PC-9 (cell line): ENCODE measurements around the gene DNAI2. TPM values are rescaled to one million over a fixed set of nuclear protein-coding genes. Genes with fewer than 3 reads are reported as not detected.

ENCODE experiments used
- BruUV-seq: library from RNA; stranded (reverse); fragments of 400-500 nt; replicated peaks from 2 replicates; lab custom pipeline; 2021; lab: Mats Ljungman, UMichigan
- CTCF ChIA-PET: fragments of 300-600 bp; sonication (Branson Sonifier 250); formaldehyde crosslinking; loops from one replicate; lab custom pipeline; 2022; ENCODE audit warnings: antibody characterized with exemption; lab: Charles Lee
- POLR2A ChIA-PET: fragments of 300-600 bp; sonication (Branson Sonifier 250); formaldehyde crosslinking; loops from one replicate; lab custom pipeline; 2022; ENCODE audit warnings: antibody characterized with exemption; ENCODE audit not compliant: unreplicated experiment; lab: Charles Lee
- DNase-seq, 2 experiments: peaks; one replicate each; pipeline versions ENCODE4 v3.0.0 to v3.0.0-alpha.2; 2015 to 2022; ENCODE audit warnings: mixed read lengths in 1 of 2
- H2AFZ ChIP-seq: fragments of 200-600 bp; sonication (generic); 2 replicates; pipeline ENCODE4 v1.8.1; 2017; ENCODE audit warnings: antibody characterized with exemption
- H3F3A ChIP-seq: fragments of 200-600 bp; sonication (generic); 2 replicates; pipeline ENCODE4 v1.8.1; 2017; ENCODE audit warnings: antibody characterized with exemption, mild to moderate bottlenecking, low read depth; ENCODE audit not compliant: insufficient read depth
- H3K27ac ChIP-seq: fragments of 200-600 bp; sonication (generic); 2 replicates; pipeline ENCODE4 v1.6.1; 2016; ENCODE audit warnings: mixed run types
- H3K27me3 ChIP-seq: fragments of 200-600 bp; sonication (generic); 2 replicates; pipeline ENCODE4 v1.6.1; 2016; ENCODE audit warnings: low read depth, mixed run types; ENCODE audit not compliant: insufficient read depth
- H3K36me3 ChIP-seq: fragments of 200-600 bp; sonication (generic); 2 replicates; pipeline ENCODE4 v1.6.1; 2016; ENCODE audit warnings: low read depth, mixed run types
- H3K4me1 ChIP-seq: fragments of 200-600 bp; sonication (generic); replicated peaks from 2 replicates; pipeline ENCODE4 v1.6.1; 2016; ENCODE audit warnings: mixed run types; ENCODE audit not compliant: insufficient read depth
- H3K4me2 ChIP-seq: fragments of 200-600 bp; sonication (generic); 2 replicates; pipeline ENCODE4 v1.6.1; 2017; ENCODE audit warnings: mixed run types
- H3K4me3 ChIP-seq: fragments of 200-600 bp; sonication (generic); 2 replicates; pipeline ENCODE4 v1.6.1; 2016; ENCODE audit warnings: mixed run types
- H3K79me2 ChIP-seq: fragments of 200-600 bp; sonication (generic); 2 replicates; pipeline ENCODE4 v1.6.1; 2017; ENCODE audit warnings: low read depth, mixed run types
- H3K9me2 ChIP-seq: fragments of 200-600 bp; sonication (generic); 2 replicates; pipeline ENCODE4 v1.8.1; 2017; ENCODE audit warnings: mild to moderate bottlenecking; ENCODE audit not compliant: insufficient read depth
- H3K9me3 ChIP-seq: fragments of 200-600 bp; sonication (generic); 2 replicates; pipeline ENCODE4 v1.8.1; 2016; ENCODE audit warnings: low read depth; ENCODE audit not compliant: insufficient read depth
- H4K20me1 ChIP-seq: fragments of 200-600 bp; sonication (generic); 2 replicates; pipeline ENCODE4 v1.8.1; 2017; ENCODE audit not compliant: insufficient read depth
- CTCF ChIP-seq: fragments of 200-600 bp; sonication (generic); conservative IDR thresholded peaks from 2 replicates; pipeline ENCODE4 v1.6.1; 2017; ENCODE audit warnings: mixed run types, antibody characterized with exemption, mild to moderate bottlenecking, moderate library complexity
- EZH2 ChIP-seq: fragments of 200-600 bp; sonication (generic); IDR thresholded peaks from 2 replicates; pipeline ENCODE4 v1.8.0; 2017; ENCODE audit warnings: antibody characterized with exemption, low read depth
- intact Hi-C: fragments of 100-400 bp; cut with micrococcal nuclease; formaldehyde crosslinking; loops from one replicate; pipeline ENCODE4 v1.10.0; 2022; ENCODE audit not compliant: unreplicated experiment
- total RNA-seq: library from RNA; stranded (reverse); gene quantifications from 2 replicates; pipeline ENCODE4 v1.2.3, GENCODE V29; 2021

The DNAI2 gene
- total RNA-seq, 1 experiment from 2014 or later, result not detected

GRCh38 chr17:74340470-74341023 is 66.5 kb downstream of the DNAI2 start:
- no peak for DNase-seq
- Histone ChIP-seq H3K36me3 (no peaks in the 10 kb centered on the region), H3K27me3 (peaks cover 97% of the 10 kb centered on the region), H3K9me2 (no peaks in the 10 kb centered on the region), H4K20me1 (no peaks in the 10 kb centered on the region), H3F3A (no peaks in the 10 kb centered on the region), H3K4me3 (no peak overlapping the region), H3K27ac (no peak overlapping the region), H3K4me1 (no peaks in the 10 kb centered on the region), H3K4me2 (no peak overlapping the region), H3K9me3 (no peaks in the 10 kb centered on the region), H2AFZ (no peak overlapping the region), H3K79me2 (no peaks in the 10 kb centered on the region)
- TF ChIP-seq EZH2, result no peak
- no peak for TF ChIP-seq CTCF
- no TSS peak for BruUV-seq
- intact Hi-C loops, result no loop called here
- ChIA-PET CTCF (no interaction called here), POLR2A (no interaction called here)

DNA sequence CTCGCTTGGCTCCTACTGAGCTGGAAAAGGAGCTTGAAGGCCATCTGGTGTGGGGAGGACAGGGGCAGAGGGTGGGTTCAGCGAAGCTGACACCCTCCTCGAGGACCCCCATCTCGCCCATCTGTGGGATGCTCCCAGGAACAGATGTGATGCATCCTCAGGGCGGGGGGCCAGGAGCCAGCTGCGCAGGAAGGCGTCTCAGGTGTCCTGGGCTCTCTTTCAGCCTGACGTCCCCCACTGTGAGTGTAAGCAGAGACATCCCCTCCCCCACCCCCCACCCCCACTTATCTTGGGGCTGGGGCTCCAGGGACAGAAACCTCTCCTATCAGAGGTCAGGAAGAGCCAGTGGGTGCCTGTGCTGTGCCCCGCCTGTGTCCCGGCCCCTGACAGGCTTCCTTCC is 68.2 kb downstream of the DNAI2 start:
- ChIA-PET CTCF (no interaction called here), POLR2A (no interaction called here)
- Histone ChIP-seq H3K9me3 (no peaks in the 10 kb centered on the region), H3K27ac (no peak overlapping the region), H3K4me2 (no peak overlapping the region), H3K36me3 (no peaks in the 10 kb centered on the region), H3K4me3 (no peak overlapping the region), H3K27me3 (peaks cover 98% of the 10 kb centered on the region), H3K9me2 (no peaks in the 10 kb centered on the region), H2AFZ (no peak overlapping the region), H3F3A (no peaks in the 10 kb centered on the region), H4K20me1 (no peaks in the 10 kb centered on the region), H3K79me2 (no peaks in the 10 kb centered on the region), H3K4me1 (no peaks in the 10 kb centered on the region)
- intact Hi-C loops, result no loop called here
- no TSS peak for BruUV-seq
- DNase-seq, result no peak
- TF ChIP-seq CTCF (no peak), EZH2 (no peak)

DNA sequence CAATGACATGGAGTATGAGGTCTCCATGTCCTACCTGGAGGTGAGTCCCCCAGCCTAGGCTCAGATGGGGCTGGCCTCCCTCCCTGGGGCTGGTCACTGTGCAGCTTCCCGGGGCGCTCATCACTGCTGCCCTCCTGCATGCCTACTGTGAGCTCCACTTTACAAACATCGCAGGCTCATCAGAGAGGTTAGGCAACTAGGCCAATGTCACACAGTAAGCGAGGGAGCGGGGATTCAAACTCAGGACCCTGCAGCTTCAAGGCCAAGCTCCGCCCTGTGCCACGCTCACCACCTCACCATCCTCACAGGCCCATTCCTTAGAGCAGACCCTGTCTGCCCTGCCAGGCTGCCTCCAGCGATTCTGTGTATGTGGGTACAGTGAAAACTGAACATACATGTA is 69.1 kb downstream of the DNAI2 start:
- H3K4me3 ChIP-seq, result no peak overlapping the region
- H4K20me1 ChIP-seq, result no peaks in the 10 kb centered on the region
- no peaks in the 10 kb centered on the region for H3F3A ChIP-seq
- TF ChIP-seq EZH2, result no peak
- intact Hi-C loops, result no loop called here
- H3K4me1 ChIP-seq, result no peaks in the 10 kb centered on the region
- ChIA-PET POLR2A (no interaction called here), CTCF (no interaction called here)
- no peaks in the 10 kb centered on the region for H3K9me3 ChIP-seq
- H2AFZ ChIP-seq, result no peak overlapping the region
- H3K9me2 ChIP-seq, result no peaks in the 10 kb centered on the region
- DNase-seq, result no peak
- no peaks in the 10 kb centered on the region for H3K36me3 ChIP-seq
- no TSS peak for BruUV-seq
- peaks cover 98% of the 10 kb centered on the region for H3K27me3 ChIP-seq
- no peaks in the 10 kb centered on the region for H3K79me2 ChIP-seq
- H3K27ac ChIP-seq, result no peak overlapping the region
- no peak overlapping the region for H3K4me2 ChIP-seq
